ENCODE data around the gene RGS1.

Gene RGS1

DNA sequence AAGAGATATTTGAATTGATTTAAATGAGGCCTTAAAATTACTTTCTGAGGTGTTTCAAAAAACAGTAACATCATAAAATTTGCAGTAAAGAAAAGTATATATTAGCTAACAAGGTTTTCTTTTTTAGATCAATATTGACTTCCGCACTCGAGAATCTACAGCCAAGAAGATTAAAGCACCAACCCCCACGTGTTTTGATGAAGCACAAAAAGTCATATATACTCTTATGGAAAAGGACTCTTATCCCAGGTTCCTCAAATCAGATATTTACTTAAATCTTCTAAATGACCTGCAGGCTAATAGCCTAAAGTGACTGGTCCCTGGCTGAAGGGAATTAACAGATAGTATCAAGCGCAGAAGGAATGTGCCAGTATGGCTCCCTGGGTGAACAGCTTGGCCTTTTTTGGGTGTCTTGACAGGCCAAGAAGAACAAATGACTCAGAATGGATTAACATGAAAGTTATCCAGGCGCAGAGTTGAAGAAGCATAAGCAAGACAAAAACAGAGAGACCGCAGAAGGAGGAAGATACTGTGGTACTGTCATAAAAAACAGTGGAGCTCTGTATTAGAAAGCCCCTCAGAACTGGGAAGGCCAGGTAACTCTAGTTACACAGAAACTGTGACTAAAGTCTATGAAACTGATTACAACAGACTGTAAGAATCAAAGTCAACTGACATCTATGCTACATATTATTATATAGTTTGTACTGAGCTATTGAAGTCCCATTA is 3.6 kb downstream of the RGS1 start:
- H3K9me3 ChIP-seq (ENCODE audit: control insufficient read depth, insufficient read depth, low read depth, low read length): no peaks in the 10 kb centered on the region
- TF ChIP-seq ZNF610 (tag by site-specific recombination; IDR thresholded peaks at IDR 0.05; ENCODE audit: borderline replicate concordance): no peak
- TF ChIP-seq ZNF223 (tag by site-specific recombination; IDR thresholded peaks at IDR 0.05): no peak
- no peak for TF ChIP-seq ZNF473 (tag by site-specific recombination; IDR thresholded peaks at IDR 0.05)
- no peak for TF ChIP-seq ZNF433 (tag by site-specific recombination; IDR thresholded peaks at IDR 0.05; ENCODE audit: low read depth)
- TF ChIP-seq MYNN (tag by site-specific recombination; IDR thresholded peaks at IDR 0.05; ENCODE audit: borderline replicate concordance): no peak
- TF ChIP-seq ZNF747 (tag by site-specific recombination; IDR thresholded peaks at IDR 0.05): no peak
- no peak for TF ChIP-seq ZNF354C (tag by site-specific recombination; IDR thresholded peaks at IDR 0.05; ENCODE audit: borderline replicate concordance, low read depth)
- H3K4me3 ChIP-seq (ENCODE audit: low read depth, low read length): no peak overlapping the region
- ChIA-PET CTCF (interaction anchor here (2.2 kb wide), 2 partner anchors 102 to 105 kb away, joined by 7 to 15 read pairs; no protein-coding TSS in a partner anchor), POLR2A (no interaction called here)
- H3K27ac ChIP-seq (ENCODE audit: extremely low read depth, low read depth, low read length): no peak overlapping the region
- H3K4me1 ChIP-seq (ENCODE audit: control insufficient read depth, insufficient read depth, low read length): no peaks in the 10 kb centered on the region
- no peaks in the 10 kb centered on the region for H3K36me3 ChIP-seq (ENCODE audit: control insufficient read depth in 2 of 2, insufficient read depth in 1 of 2, low read length in 2 of 2)

DNA sequence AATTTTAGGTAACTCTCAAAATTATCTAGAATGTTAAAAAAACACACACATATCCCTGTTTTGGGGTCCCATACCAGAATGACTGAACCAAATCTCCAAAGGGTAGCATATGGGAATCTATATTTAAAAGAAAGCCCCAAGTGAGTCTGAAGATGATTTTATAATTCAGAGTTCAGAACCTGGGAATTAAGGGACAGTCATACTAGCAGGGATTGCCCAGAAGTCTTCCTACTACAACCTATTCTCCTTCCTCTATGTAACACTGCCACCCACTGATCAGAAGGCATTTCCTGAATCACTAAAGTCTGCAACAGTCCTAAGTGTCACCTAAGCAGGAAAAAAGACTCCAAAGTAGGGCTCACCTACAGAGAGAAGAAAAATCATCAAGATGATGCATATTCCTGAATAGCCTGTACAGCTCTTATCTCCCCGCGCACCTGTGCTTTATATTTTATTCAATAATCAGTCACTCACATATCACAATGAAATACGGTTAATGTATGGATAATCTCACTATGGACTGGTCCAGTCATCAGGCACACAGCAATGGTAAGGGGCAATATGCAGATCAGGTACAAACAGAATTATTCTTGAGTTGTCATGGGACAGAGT is 4.9 kb downstream of the RGS1 start:
- Histone ChIP-seq H3K27ac (ENCODE audit: extremely low read depth, low read depth, low read length) (no peak overlapping the region), H3K9me3 (ENCODE audit: control insufficient read depth, insufficient read depth, low read depth, low read length) (no peaks in the 10 kb centered on the region), H3K4me3 (ENCODE audit: low read depth, low read length) (no peak overlapping the region), H3K36me3 (ENCODE audit: control insufficient read depth in 2 of 2, insufficient read depth in 1 of 2, low read length in 2 of 2) (no peaks in the 10 kb centered on the region), H3K4me1 (ENCODE audit: control insufficient read depth, insufficient read depth, low read length) (no peaks in the 10 kb centered on the region)
- ChIA-PET POLR2A (no interaction called here), CTCF (interaction anchor here (0.6 to 2.2 kb wide), 4 partner anchors 100 to 140 kb away, joined by 3 to 15 read pairs (median 4); no protein-coding TSS in a partner anchor)
- TF ChIP-seq ZNF670 (tag by site-specific recombination; IDR thresholded peaks at IDR 0.05; ENCODE audit: low read depth): no peak
- peak; percentile 47 for TF ChIP-seq ZNF654 (tag by site-specific recombination; IDR thresholded peaks at IDR 0.05; ENCODE audit: low read depth)

DNA sequence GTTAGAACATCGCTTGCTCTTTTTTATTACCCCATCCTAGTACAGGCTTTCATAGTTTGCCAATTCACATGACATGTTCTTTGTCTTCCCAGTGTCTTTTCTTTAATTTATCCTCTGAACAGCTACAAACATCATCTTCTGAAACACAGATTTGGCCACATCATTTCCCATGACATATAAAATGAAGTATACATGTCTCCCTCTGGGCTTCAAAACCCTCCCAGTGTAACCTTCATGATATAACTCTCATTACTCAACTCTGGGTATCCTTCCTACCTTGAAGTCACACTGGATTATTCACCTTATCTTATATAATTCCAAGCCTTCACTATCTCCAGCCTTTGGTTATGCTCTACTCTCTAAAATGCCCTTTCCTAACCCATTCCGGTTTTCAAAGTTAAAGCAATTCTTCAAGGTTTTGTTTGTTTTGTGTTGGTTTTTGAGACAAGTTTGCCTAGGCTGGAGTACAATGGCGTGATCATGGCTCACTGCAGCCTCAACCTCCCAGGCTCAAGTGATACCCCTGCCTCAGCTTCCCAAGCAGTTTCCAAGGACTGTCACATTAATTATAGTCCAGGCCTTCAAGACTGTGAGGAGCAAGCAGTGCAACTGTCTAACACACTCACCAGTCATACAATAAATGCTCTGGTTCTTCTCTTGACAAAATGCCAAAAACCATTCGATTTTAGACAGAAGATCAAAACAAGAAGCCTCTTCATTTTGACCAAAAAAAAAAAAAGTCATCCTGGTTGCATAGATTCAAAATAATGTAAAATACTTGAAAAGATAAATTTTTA is 5.8 kb downstream of the RGS1 start:
- Histone ChIP-seq H3K27ac (ENCODE audit: extremely low read depth, low read depth, low read length) (no peak overlapping the region), H3K4me3 (ENCODE audit: low read depth, low read length) (no peak overlapping the region), H3K36me3 (ENCODE audit: control insufficient read depth in 2 of 2, insufficient read depth in 1 of 2, low read length in 2 of 2) (no peaks in the 10 kb centered on the region), H3K4me1 (ENCODE audit: control insufficient read depth, insufficient read depth, low read length) (no peaks in the 10 kb centered on the region), H3K9me3 (ENCODE audit: control insufficient read depth, insufficient read depth, low read depth, low read length) (no peaks in the 10 kb centered on the region)
- POLR2A ChIA-PET: no interaction called here
- CTCF ChIA-PET: interaction anchor here (0.6 kb wide), 2 partner anchors 101 to 139 kb away, joined by 4 to 5 read pairs; no protein-coding TSS in a partner anchor
- TF ChIP-seq ZNF10 (tag by site-specific recombination; IDR thresholded peaks at IDR 0.05): no peak
- TF ChIP-seq KLF8 (tag by site-specific recombination; IDR thresholded peaks at IDR 0.05): no peak
- no peak for TF ChIP-seq ZNF660 (tag by site-specific recombination; IDR thresholded peaks at IDR 0.05)
- TF ChIP-seq, protein P1, sequence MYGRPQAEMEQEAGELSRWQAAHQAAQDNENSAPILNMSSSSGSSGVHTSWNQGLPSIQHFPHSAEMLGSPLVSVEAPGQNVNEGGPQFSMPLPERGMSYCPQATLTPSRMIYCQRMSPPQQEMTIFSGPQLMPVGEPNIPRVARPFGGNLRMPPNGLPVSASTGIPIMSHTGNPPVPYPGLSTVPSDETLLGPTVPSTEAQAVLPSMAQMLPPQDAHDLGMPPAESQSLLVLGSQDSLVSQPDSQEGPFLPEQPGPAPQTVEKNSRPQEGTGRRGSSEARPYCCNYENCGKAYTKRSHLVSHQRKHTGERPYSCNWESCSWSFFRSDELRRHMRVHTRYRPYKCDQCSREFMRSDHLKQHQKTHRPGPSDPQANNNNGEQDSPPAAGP (tag by site-specific recombination; IDR thresholded peaks at IDR 0.05): no peak
- no peak for TF ChIP-seq KLF16 (tag by site-specific recombination; IDR thresholded peaks at IDR 0.05)
- no peak for TF ChIP-seq ZNF423 (tag by site-specific recombination; IDR thresholded peaks at IDR 0.05)
- no peak for TF ChIP-seq GLIS2 (tag by site-specific recombination; IDR thresholded peaks at IDR 0.05)
- TF ChIP-seq GLI4 (tag by site-specific recombination; IDR thresholded peaks at IDR 0.05): no peak
- TF ChIP-seq, protein P2, sequence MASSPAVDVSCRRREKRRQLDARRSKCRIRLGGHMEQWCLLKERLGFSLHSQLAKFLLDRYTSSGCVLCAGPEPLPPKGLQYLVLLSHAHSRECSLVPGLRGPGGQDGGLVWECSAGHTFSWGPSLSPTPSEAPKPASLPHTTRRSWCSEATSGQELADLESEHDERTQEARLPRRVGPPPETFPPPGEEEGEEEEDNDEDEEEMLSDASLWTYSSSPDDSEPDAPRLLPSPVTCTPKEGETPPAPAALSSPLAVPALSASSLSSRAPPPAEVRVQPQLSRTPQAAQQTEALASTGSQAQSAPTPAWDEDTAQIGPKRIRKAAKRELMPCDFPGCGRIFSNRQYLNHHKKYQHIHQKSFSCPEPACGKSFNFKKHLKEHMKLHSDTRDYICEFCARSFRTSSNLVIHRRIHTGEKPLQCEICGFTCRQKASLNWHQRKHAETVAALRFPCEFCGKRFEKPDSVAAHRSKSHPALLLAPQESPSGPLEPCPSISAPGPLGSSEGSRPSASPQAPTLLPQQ (tag by site-specific recombination; IDR thresholded peaks at IDR 0.05): no peak
- TF ChIP-seq ZNF155 (tag by site-specific recombination; IDR thresholded peaks at IDR 0.05): no peak
- TF ChIP-seq, protein P3, sequence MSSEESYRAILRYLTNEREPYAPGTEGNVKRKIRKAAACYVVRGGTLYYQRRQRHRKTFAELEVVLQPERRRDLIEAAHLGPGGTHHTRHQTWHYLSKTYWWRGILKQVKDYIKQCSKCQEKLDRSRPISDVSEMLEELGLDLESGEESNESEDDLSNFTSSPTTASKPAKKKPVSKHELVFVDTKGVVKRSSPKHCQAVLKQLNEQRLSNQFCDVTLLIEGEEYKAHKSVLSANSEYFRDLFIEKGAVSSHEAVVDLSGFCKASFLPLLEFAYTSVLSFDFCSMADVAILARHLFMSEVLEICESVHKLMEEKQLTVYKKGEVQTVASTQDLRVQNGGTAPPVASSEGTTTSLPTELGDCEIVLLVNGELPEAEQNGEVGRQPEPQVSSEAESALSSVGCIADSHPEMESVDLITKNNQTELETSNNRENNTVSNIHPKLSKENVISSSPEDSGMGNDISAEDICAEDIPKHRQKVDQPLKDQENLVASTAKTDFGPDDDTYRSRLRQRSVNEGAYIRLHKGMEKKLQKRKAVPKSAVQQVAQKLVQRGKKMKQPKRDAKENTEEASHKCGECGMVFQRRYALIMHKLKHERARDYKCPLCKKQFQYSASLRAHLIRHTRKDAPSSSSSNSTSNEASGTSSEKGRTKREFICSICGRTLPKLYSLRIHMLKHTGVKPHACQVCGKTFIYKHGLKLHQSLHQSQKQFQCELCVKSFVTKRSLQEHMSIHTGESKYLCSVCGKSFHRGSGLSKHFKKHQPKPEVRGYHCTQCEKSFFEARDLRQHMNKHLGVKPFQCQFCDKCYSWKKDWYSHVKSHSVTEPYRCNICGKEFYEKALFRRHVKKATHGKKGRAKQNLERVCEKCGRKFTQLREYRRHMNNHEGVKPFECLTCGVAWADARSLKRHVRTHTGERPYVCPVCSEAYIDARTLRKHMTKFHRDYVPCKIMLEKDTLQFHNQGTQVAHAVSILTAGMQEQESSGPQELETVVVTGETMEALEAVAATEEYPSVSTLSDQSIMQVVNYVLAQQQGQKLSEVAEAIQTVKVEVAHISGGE (tag by site-specific recombination; conservative IDR thresholded peaks at IDR 0.05; ENCODE audit: low read depth): no peak
- TF ChIP-seq ZNF146 (tag by site-specific recombination; IDR thresholded peaks at IDR 0.05): no peak
- TF ChIP-seq ZNF529 (tag by site-specific recombination; IDR thresholded peaks at IDR 0.05; ENCODE audit: insufficient replicate concordance): no peak

All from HEK293 (cell line).